Testis (tissue), 3 donors: ENCODE data around the gene PEA15. TPM values are rescaled to one million over a fixed set of nuclear protein-coding genes. Genes with fewer than 3 reads are reported as not detected.

ENCODE experiments used
- DNase-seq: peaks from one replicate; pipeline ENCODE4 v3.0.0-alpha.2; 2019
- H3K27ac ChIP-seq, 2 donors: fragments of 200-600 bp; sonication (generic); one replicate each; pipeline ENCODE4 v1.5.1; 2019
- H3K27me3 ChIP-seq: fragments of 200-600 bp; sonication (generic); one replicate; pipeline ENCODE4 v1.5.1; 2019
- H3K36me3 ChIP-seq: fragments of 200-600 bp; sonication (generic); one replicate; pipeline ENCODE4 v1.5.1; 2017; ENCODE audit warnings: low read depth; ENCODE audit errors: missing control alignments
- H3K4me1 ChIP-seq: fragments of 200-600 bp; sonication (generic); one replicate; pipeline ENCODE4 v1.5.1; 2019
- H3K4me3 ChIP-seq, 2 donors: fragments of 200-600 bp; sonication (generic); one replicate each; pipeline ENCODE4 v1.5.1; 2017 to 2019
- H3K9me3 ChIP-seq: fragments of 200-600 bp; sonication (generic); one replicate; pipeline ENCODE4 v1.5.1; 2017
- CTCF ChIP-seq, 3 experiments: fragments of 450-650 bp in 2 of 3; fragments of 200-600 bp in 1 of 3; sonication (generic) in 1 of 3; IDR thresholded peaks; one replicate each; pipeline ENCODE4 v1.5.1; 2016 to 2019; ENCODE audit warnings: antibody characterized with exemption in 3 of 3, mild to moderate bottlenecking in 2 of 3, moderate library complexity in 1 of 3
- POLR2A ChIP-seq: fragments of 450-650 bp; IDR thresholded peaks from one replicate; pipeline ENCODE4 v1.6.1; 2017; ENCODE audit warnings: antibody characterized with exemption, mild to moderate bottlenecking, moderate library complexity
- WGBS, 2 donors: methylation state at CpG; one replicate each; pipeline ENCODE4 v1.1.5; 2018; 5-methylcytosine and 5-hydroxymethylcytosine counted together
- intact Hi-C: fragments of 100-400 bp; cut with DNase I; formaldehyde crosslinking; loops from one replicate; pipeline ENCODE4 v1.15.1; 2023; ENCODE audit warnings: low total_unique reads
- polyA plus RNA-seq: library from polyadenylated mRNA; stranded (reverse); fragments of 350-450 nt; fragmentation: Illumina TruSeq; extraction: RNeasy Lipid Tissue Mini Kit (QIAGEN cat#74804); gene quantifications from one replicate; pipeline ENCODE4 v1.2.3, GENCODE V29; 2014; ENCODE audit warnings: low read depth, low replicate concordance; ENCODE audit not compliant: insufficient read depth
- total RNA-seq, 2 donors: library from RNA; depleted of rRNA; stranded (reverse); fragments of >200 nt; gene quantifications; one replicate each; pipeline ENCODE4 v1.2.3, GENCODE V29; 2016

The PEA15 gene
- total and polyA plus RNA-seq, 3 donors from 2014 or later: 168 to 421 (median 229) TPM

GRCh38 chr1:160261556-160261892, 56.3 kb downstream of the PEA15 start:
- Histone ChIP-seq H3K36me3 (no peaks in the 10 kb centered on the region), H3K27me3 (no peaks in the 10 kb centered on the region), H3K9me3 (no peaks in the 10 kb centered on the region), H3K27ac (peak overlapping the region; percentile 97 to 98), H3K4me3 (peak overlapping the region; percentile 89 to 98), H3K4me1 (peaks cover 41% of the 10 kb centered on the region)
- peak; percentile 60 for DNase-seq
- intact Hi-C loops: no loop called here
- WGBS, 2 donors: 0 to 1% methylated on average over 8 of the region's 8 CpGs
- TF ChIP-seq POLR2A (no peak), CTCF (IDR thresholded peaks at IDR 0.05) (no peak)

GRCh38 chr1:160261893-160262794, 57.0 kb downstream of the PEA15 start, which contains the start of gene DCAF8:
DCAF8 (minus strand) TSS chr1:160262549; CDS start chr1:160244008, 18,541 bp downstream.
- DNase-seq: peak; percentile 98
- 0 to 1% methylated on average over 18 to 67 of the region's 67 CpGs for whole genome bisulfite sequencing, 2 donors

GRCh38 chr1:160264795-160265307, 59.7 kb downstream of the PEA15 start:
- intact Hi-C loops: no loop called here
- no peaks in the 10 kb centered on the region for H3K36me3 ChIP-seq
- WGBS, 2 donors: 83 to 86% methylated on average over 4 of the region's 4 CpGs
- H3K4me3 ChIP-seq: no peak overlapping the region
- no peak for DNase-seq
- TF ChIP-seq CTCF (IDR thresholded peaks at IDR 0.05) (no peak), POLR2A (no peak)
- H3K9me3 ChIP-seq: no peaks in the 10 kb centered on the region
- no peaks in the 10 kb centered on the region for H3K27me3 ChIP-seq
- no peak overlapping the region for H3K27ac ChIP-seq
- H3K4me1 ChIP-seq: peaks cover 14% of the 10 kb centered on the region

More at GRCh38 chr1:160261893-160262794, 57.0 kb downstream of the PEA15 start, which contains the start of gene DCAF8:
- H3K9me3 ChIP-seq: no peaks in the 10 kb centered on the region
- intact Hi-C loops: no loop called here
- peak within 1 kb of the TSS; percentile 89 to 98 for H3K4me3 ChIP-seq
- peak within 1 kb of the TSS; percentile 97 to 98 for H3K27ac ChIP-seq
- no peaks in the 10 kb centered on the region for H3K36me3 ChIP-seq
- TF ChIP-seq POLR2A (peak; percentile 73), CTCF (IDR thresholded peaks at IDR 0.05) (peak in 1 of 3 experiments; percentile 13)
- peaks cover 35% of the 10 kb centered on the region for H3K4me1 ChIP-seq
- no peaks in the 10 kb centered on the region for H3K27me3 ChIP-seq

Other genes with a start within 250 kb of the PEA15 start
- gene PIGM, start 173.4 kb upstream of the PEA15 start, total RNA-seq: 1 to 10 TPM; 5.1 to 6.5 TPM
- 9.1 TPM for gene PIGM, start 173.4 kb upstream of the PEA15 start, polyA plus RNA-seq
- gene KCNJ10, start 135.2 kb upstream of the PEA15 start, total RNA-seq: 1 to 10 TPM in 1 of 2 donors, under 1 TPM in 1; 0.79 to 1.5 TPM
- 1.9 TPM for gene KCNJ10, start 135.2 kb upstream of the PEA15 start, polyA plus RNA-seq
- gene KCNJ9, start 123.8 kb upstream of the PEA15 start, total RNA-seq: under 1 TPM; 0.55 to 0.68 TPM
- 0.37 TPM for gene KCNJ9, start 123.8 kb upstream of the PEA15 start, polyA plus RNA-seq
- 100 to 1,000 TPM; 104 to 119 TPM for gene IGSF8, start 106.8 kb upstream of the PEA15 start, total RNA-seq
- 79.8 TPM for gene IGSF8, start 106.8 kb upstream of the PEA15 start, polyA plus RNA-seq
- 10 to 100 TPM; 14.2 to 27.9 TPM for gene ATP1A2, start 89.6 kb upstream of the PEA15 start, total RNA-seq
- gene ATP1A2, start 89.6 kb upstream of the PEA15 start, polyA plus RNA-seq: 13.2 TPM
- gene ATP1A4, start 53.8 kb upstream of the PEA15 start, total RNA-seq: 10 to 100 TPM; 13.3 to 23.0 TPM
- 38.6 TPM for gene ATP1A4, start 53.8 kb upstream of the PEA15 start, polyA plus RNA-seq
- gene CASQ1, start 14.8 kb upstream of the PEA15 start, total RNA-seq: 1 to 10 TPM; 3.4 to 5.6 TPM
- gene CASQ1, start 14.8 kb upstream of the PEA15 start, polyA plus RNA-seq: 10.2 TPM
- 100 to 1,000 TPM; 233 to 240 TPM for gene DCAF8, start 57.2 kb downstream of the PEA15 start, total RNA-seq
- 127 TPM for gene DCAF8, start 57.2 kb downstream of the PEA15 start, polyA plus RNA-seq
- 10 to 100 TPM; 48.5 to 56.6 TPM for gene PEX19, start 79.7 kb downstream of the PEA15 start, total RNA-seq
- 63.5 TPM for gene PEX19, start 79.7 kb downstream of the PEA15 start, polyA plus RNA-seq
- 100 to 1,000 TPM; 114 to 123 TPM for gene COPA, start 137.9 kb downstream of the PEA15 start, total RNA-seq
- gene COPA, start 137.9 kb downstream of the PEA15 start, polyA plus RNA-seq: 88.9 TPM
- gene NCSTN, start 138.0 kb downstream of the PEA15 start, total RNA-seq: 100 to 1,000 TPM; 109 to 112 TPM
- 115 TPM for gene NCSTN, start 138.0 kb downstream of the PEA15 start, polyA plus RNA-seq
- under 1 TPM; 0.37 to 0.63 TPM for gene NHLH1, start 161.7 kb downstream of the PEA15 start, total RNA-seq
- gene NHLH1, start 161.7 kb downstream of the PEA15 start, polyA plus RNA-seq: 0.20 TPM
- 1 to 10 TPM; 3.6 to 3.8 TPM for gene VANGL2, start 195.2 kb downstream of the PEA15 start, total RNA-seq
- gene VANGL2, start 195.2 kb downstream of the PEA15 start, polyA plus RNA-seq: 5.9 TPM